Skeletal muscle satellite cell (primary cell): ENCODE results near the gene CDC42BPB.

Experiments used
- H3K27me3 ChIP-seq: 2 replicates; pipeline ENCODE4 v1.7.0; 2013; ENCODE audit warnings: low read length; ENCODE audit not compliant: control insufficient read depth, insufficient read depth
- H3K36me3 ChIP-seq: 2 replicates; pipeline ENCODE4 v1.7.0; 2013; ENCODE audit warnings: mild to moderate bottlenecking, control low read depth, low read length; ENCODE audit not compliant: insufficient read depth
- H3K4me1 ChIP-seq: 2 replicates; pipeline ENCODE4 v1.7.0; 2013; ENCODE audit warnings: low read length; ENCODE audit not compliant: control insufficient read depth, insufficient read depth
- H3K4me2 ChIP-seq: 2 replicates; pipeline ENCODE4 v1.7.0; 2013; ENCODE audit warnings: mild to moderate bottlenecking, low read length
- H3K4me3 ChIP-seq: 2 replicates; pipeline ENCODE4 v1.7.0; 2013; ENCODE audit warnings: low read length
- H3K9ac ChIP-seq: 2 replicates; pipeline ENCODE4 v1.7.0; 2013; ENCODE audit warnings: mild to moderate bottlenecking, low read depth, low read length, moderate library complexity
- H3K9me3 ChIP-seq: replicated peaks from 2 replicates; pipeline ENCODE4 v1.7.0; 2013; ENCODE audit warnings: mild to moderate bottlenecking, control low read depth, low read length

CDC42BPB gene

DNA sequence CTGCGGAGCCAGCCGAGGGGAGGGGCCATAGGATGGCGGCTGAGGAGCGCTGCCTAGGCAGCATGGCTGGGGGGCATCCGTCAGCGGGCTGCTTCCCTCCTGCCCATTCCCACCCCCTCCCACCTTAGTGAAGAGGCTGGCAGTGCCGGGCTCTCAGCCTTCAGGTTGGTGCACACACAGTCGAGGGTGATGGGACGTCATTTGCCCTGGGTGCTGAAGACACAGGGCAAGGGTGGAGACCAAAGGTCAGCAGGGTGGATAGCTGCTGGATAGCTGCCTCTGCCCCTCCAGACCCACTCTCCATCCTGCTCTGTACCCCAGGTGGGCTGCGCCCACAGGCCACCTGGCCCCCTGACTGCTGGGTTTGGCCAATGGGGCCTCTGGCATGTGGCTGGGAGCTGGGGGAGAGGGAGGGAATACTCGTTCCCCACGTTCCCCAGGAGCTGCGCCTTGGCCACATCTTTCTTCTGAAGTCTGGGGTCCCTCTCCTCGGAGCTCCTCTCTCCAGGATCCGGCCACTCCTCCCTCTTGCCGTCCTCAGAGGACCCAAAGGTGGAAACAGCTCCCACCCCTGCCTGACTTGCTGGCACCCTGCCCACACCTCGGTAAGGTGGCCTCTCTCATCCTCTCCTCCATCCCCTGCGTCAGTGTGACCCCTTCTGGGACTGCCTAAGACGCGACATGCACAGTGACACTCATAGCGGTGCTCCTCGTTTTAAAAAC, 11.2 kb upstream of the CDC42BPB start:
- H3K4me1 ChIP-seq: peaks cover 23% of the 10 kb centered on the region
- H3K4me2 ChIP-seq: no peak overlapping the region
- no peaks in the 10 kb centered on the region for H3K9me3 ChIP-seq
- H3K36me3 ChIP-seq: no peaks in the 10 kb centered on the region
- H3K27me3 ChIP-seq: peaks cover 3% of the 10 kb centered on the region
- no peak overlapping the region for H3K4me3 ChIP-seq
- no peak overlapping the region for H3K9ac ChIP-seq

DNA sequence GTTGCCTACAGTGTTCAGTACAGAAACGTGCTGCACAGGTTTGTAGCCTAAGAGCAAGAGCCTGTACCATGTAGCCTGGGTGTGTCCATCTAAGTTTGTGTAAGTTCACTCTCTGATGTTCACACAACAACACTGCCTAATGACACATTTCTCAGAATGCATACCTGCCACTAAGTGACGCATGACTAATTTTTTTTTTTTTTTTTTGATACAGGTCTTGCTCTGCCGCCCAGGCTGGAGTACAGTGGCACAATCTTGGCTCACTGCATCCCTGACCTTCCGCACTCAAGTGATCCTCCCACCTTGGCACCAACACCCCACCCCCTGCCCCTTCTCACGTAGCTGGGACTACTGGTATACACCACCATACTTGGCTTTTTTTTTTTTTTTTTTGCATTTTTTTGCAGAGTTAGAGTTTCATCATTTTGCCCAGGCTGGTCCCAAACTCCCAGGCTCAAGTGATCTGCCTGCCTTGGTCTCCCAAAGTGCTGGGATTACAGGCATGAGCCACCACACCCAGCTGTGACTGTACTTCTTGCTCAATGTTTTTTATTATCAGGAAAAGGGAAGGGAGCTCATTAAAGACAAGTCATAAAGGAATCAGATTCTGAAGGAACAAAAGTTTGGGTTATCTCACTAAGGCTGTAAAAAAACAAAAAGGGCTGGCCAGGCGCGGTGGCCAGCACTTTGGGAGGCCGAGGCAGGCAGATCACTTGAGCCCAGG, 10.0 kb upstream of the CDC42BPB start:
- no peaks in the 10 kb centered on the region for H3K9me3 ChIP-seq
- peaks cover 3% of the 10 kb centered on the region for H3K27me3 ChIP-seq
- H3K9ac ChIP-seq: no peak overlapping the region
- H3K4me2 ChIP-seq: peak overlapping the region; percentile 25
- no peaks in the 10 kb centered on the region for H3K36me3 ChIP-seq
- H3K4me1 ChIP-seq: peaks cover 23% of the 10 kb centered on the region
- no peak overlapping the region for H3K4me3 ChIP-seq

DNA sequence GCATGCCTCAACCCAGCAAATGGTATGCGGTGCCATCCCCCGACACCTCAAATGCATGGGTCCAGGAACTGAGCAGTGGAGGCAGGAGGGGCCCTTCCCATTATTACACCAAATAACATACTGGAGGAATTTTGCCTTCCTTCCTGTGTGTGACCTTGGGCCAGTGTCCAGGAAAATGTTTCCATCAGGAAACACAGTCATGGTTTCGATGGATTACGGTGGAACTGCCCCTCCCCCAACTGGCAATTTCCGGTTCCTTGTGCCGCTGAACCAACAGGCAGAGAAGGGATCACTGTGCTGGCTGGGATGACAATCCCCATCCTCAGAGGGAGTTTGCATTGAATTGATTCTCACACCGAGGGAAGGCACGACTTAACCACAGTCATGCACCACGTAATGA, 9.1 kb upstream of the CDC42BPB start:
- Histone ChIP-seq H3K27me3 (peaks cover 3% of the 10 kb centered on the region), H3K36me3 (no peaks in the 10 kb centered on the region), H3K4me3 (no peak overlapping the region), H3K9me3 (no peaks in the 10 kb centered on the region), H3K4me1 (peaks cover 23% of the 10 kb centered on the region), H3K4me2 (no peak overlapping the region), H3K9ac (no peak overlapping the region)

GRCh38 chr14:103065861-103066260, 8.5 kb upstream of the CDC42BPB start:
- Histone ChIP-seq H3K27me3 (peaks cover 3% of the 10 kb centered on the region), H3K4me1 (peaks cover 23% of the 10 kb centered on the region), H3K4me3 (no peak overlapping the region), H3K9me3 (no peaks in the 10 kb centered on the region), H3K36me3 (no peaks in the 10 kb centered on the region), H3K9ac (no peak overlapping the region), H3K4me2 (no peak overlapping the region)

DNA sequence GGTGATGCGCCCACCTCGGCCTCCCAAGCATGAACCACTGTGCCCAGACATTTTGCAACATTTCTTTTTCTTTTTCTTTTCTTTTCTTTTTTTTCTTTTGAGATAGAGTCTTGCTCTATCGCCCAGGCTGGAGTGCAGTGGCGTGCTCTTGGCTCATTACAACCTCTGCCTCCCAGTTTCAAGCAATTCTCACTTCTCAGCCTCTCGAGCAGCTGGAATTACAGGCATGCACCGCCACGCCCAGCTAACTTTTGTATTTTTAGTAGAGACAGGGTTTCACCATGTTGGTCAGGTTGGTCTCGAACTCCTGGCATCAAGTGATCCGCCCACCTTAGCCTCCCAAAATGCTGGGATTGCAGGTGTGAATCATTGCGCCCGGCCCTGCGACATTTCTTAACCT, 7.6 kb upstream of the CDC42BPB start:
- Histone ChIP-seq H3K4me1 (peaks cover 23% of the 10 kb centered on the region), H3K9me3 (no peaks in the 10 kb centered on the region), H3K4me2 (no peak overlapping the region), H3K27me3 (peaks cover 2% of the 10 kb centered on the region), H3K4me3 (no peak overlapping the region), H3K9ac (no peak overlapping the region), H3K36me3 (no peaks in the 10 kb centered on the region)

DNA sequence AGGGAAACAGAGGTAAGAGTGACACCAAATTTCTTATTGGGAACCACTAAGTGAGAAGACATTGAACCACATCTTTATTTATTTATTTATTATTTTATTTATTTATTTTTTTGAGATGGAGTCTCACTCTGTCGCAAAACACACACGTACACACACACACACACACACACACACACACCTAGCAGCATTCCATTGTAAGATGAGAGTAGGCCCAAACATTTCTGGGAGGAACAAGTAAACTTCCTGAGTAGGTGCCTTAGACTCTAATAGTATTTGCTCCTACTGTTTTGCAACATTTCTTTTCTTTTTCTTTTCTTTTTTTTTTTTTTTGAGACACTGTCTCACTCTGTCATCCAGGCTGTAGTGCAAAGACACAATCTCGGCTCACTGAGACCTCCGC, 7.1 kb upstream of the CDC42BPB start:
- H3K9me3 ChIP-seq: no peaks in the 10 kb centered on the region
- no peaks in the 10 kb centered on the region for H3K36me3 ChIP-seq
- peaks cover 23% of the 10 kb centered on the region for H3K4me1 ChIP-seq
- H3K4me3 ChIP-seq: no peak overlapping the region
- no peak overlapping the region for H3K4me2 ChIP-seq
- no peaks in the 10 kb centered on the region for H3K27me3 ChIP-seq
- H3K9ac ChIP-seq: no peak overlapping the region

GRCh38 chr14:103061482-103061976, 4.2 kb upstream of the CDC42BPB start:
- H3K4me1 ChIP-seq: peaks cover 14% of the 10 kb centered on the region
- H3K36me3 ChIP-seq: no peaks in the 10 kb centered on the region
- no peak overlapping the region for H3K4me2 ChIP-seq
- no peak overlapping the region for H3K4me3 ChIP-seq
- H3K9me3 ChIP-seq: no peaks in the 10 kb centered on the region
- no peak overlapping the region for H3K9ac ChIP-seq
- no peaks in the 10 kb centered on the region for H3K27me3 ChIP-seq

- peaks cover 4% of the 10 kb centered on the region for H3K36me3 ChIP-seq
- H3K4me3 ChIP-seq: peak overlapping the region; percentile 99
- H3K27me3 ChIP-seq: no peaks in the 10 kb centered on the region
- H3K4me1 ChIP-seq: peaks cover 23% of the 10 kb centered on the region
- H3K4me2 ChIP-seq: peak overlapping the region; percentile 100
- no peaks in the 10 kb centered on the region for H3K9me3 ChIP-seq
- no peak overlapping the region for H3K9ac ChIP-seq
Observed at GRCh38 chr14:103059556-103059955, 2.2 kb upstream of the CDC42BPB start.

- peak overlapping the region; percentile 98 for H3K9ac ChIP-seq
- no peaks in the 10 kb centered on the region for H3K27me3 ChIP-seq
Observed at GRCh38 chr14:103058164-103059055, 1.1 kb upstream of the CDC42BPB start.

GRCh38 chr14:103057028-103057371, 349 bp downstream of the CDC42BPB start:
- H3K9ac ChIP-seq: peak overlapping the region; percentile 97
- peak overlapping the region; percentile 93 for H3K4me2 ChIP-seq
- peaks cover 24% of the 10 kb centered on the region for H3K4me1 ChIP-seq
- no peaks in the 10 kb centered on the region for H3K9me3 ChIP-seq
- H3K27me3 ChIP-seq: no peaks in the 10 kb centered on the region
- H3K4me3 ChIP-seq: peak overlapping the region; percentile 91
- H3K36me3 ChIP-seq: peaks cover 4% of the 10 kb centered on the region

More at GRCh38 chr14:103058164-103059055, 1.1 kb upstream of the CDC42BPB start:
- H3K4me1 ChIP-seq: peaks cover 24% of the 10 kb centered on the region
- peak overlapping the region; percentile 99 for H3K4me3 ChIP-seq
- no peaks in the 10 kb centered on the region for H3K9me3 ChIP-seq
- peaks cover 4% of the 10 kb centered on the region for H3K36me3 ChIP-seq
- H3K4me2 ChIP-seq: peak overlapping the region; percentile 100

- peaks cover 4% of the 10 kb centered on the region for H3K36me3 ChIP-seq
- H3K9me3 ChIP-seq: no peaks in the 10 kb centered on the region
- H3K4me1 ChIP-seq: peaks cover 24% of the 10 kb centered on the region
- no peaks in the 10 kb centered on the region for H3K27me3 ChIP-seq
- H3K4me2 ChIP-seq: peak overlapping the region; percentile 93
- peak overlapping the region; percentile 97 for H3K9ac ChIP-seq
- peak overlapping the region; percentile 91 for H3K4me3 ChIP-seq
Observed at GRCh38 chr14:103056322-103057027, 874 bp downstream of the CDC42BPB start.
